GM12891 (cell line): ENCODE results near the gene PCNX2.

Experiments
- PAX5 ChIP-seq: IDR thresholded peaks from 2 replicates; pipeline ENCODE4 v1.6.1; 2011; ENCODE audit warnings: low read length, moderate library complexity, mild to moderate bottlenecking; ENCODE audit not compliant: insufficient read depth, severe bottlenecking
- POLR2A ChIP-seq: IDR thresholded peaks from 2 replicates; pipeline ENCODE4 v1.6.1; 2011; ENCODE audit warnings: low read depth, low read length, control low read depth
- POLR2AphosphoS5 ChIP-seq: IDR thresholded peaks from 2 replicates; pipeline ENCODE4 v1.6.1; 2011; ENCODE audit warnings: low read depth, low read length, control low read depth
- SPI1 ChIP-seq: IDR thresholded peaks from 2 replicates; pipeline ENCODE4 v1.6.1; 2011; ENCODE audit warnings: low read depth, low read length, control low read depth
- TAF1 ChIP-seq: IDR thresholded peaks from 2 replicates; pipeline ENCODE4 v1.6.1; 2011; ENCODE audit warnings: low read depth, low read length, control low read depth

DNA sequence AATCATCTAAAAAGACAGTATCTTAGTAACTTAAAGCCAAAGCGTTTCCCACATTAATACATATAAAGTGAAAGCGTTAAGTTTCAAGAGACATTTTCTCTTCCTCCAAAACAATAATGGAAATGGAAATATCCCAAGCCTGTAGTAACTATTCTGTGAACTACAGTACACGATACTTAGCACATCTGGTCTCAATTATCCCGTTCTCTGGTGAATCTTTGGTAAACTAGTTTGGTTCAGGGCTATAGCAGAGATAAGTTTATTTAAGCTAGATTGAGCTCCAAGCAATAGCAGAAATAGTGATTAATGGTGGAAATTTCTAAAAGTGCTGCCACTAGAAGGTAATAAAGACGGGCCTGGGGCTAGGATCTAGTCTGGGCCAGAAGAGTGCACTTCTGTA is 55.2 kb downstream of the PCNX2 start:
- TF ChIP-seq POLR2A: no peak
- no peak for TF ChIP-seq POLR2AphosphoS5
- no peak for TF ChIP-seq SPI1
- TF ChIP-seq TAF1: no peak
- no peak for TF ChIP-seq PAX5
